HCT116 (cell line): Measurements from ENCODE around the gene ACOXL. TPM values are rescaled to one million over a fixed set of nuclear protein-coding genes. Genes with fewer than 3 reads are reported as not detected.

Experiments used
- ATAC-seq: fragments of 200-7000 bp; cut with Tn5 transposase; 2 replicates; pipeline ENCODE4 v1.9.1; 2020; ENCODE audit warnings: mild to moderate bottlenecking, moderate library complexity
- BruUV-seq: library from RNA; stranded (reverse); fragments of 400-500 nt; replicated peaks from 2 replicates; lab custom pipeline; 2021; lab: Mats Ljungman, UMichigan
- CTCF ChIA-PET: fragments of 300-600 bp; sonication (Branson Sonifier 250); formaldehyde crosslinking; loops from one replicate; lab custom pipeline; 2021; ENCODE audit warnings: antibody characterized with exemption; lab: Charles Lee
- POLR2A ChIA-PET: fragments of 300-600, 350-600 bp; sonication (Branson Sonifier 250); formaldehyde crosslinking; loops from one replicate; lab custom pipeline; 2021; ENCODE audit warnings: antibody characterized with exemption; lab: Charles Lee
- RAD21 ChIA-PET, 2 experiments: fragments of 300-600 bp; sonication (Branson Sonifier 250); formaldehyde crosslinking; loops; one replicate each; lab custom pipeline; 2023; ENCODE audit warnings: low total read pairs in 2 of 2; ENCODE audit not compliant: uncharacterized antibody in 2 of 2, unreplicated experiment in 2 of 2, low non-redundant PET in 1 of 2; lab: Charles Lee
- DNase-seq: peaks from one replicate; pipeline ENCODE4 v3.0.0-alpha.2; 2010; ENCODE audit warnings: low read depth, low spot score
- H2AFZ ChIP-seq: fragments of 200-600 bp; shearing (Covaris generic), sonication (generic); 2 replicates; pipeline ENCODE4 v1.6.1; 2017; ENCODE audit warnings: low read depth, mixed run types, mixed read lengths, antibody characterized with exemption, low read length; ENCODE audit not compliant: poor library complexity, severe bottlenecking
- H3K27ac ChIP-seq: 2 replicates; pipeline ENCODE4 v1.5.1; 2012; ENCODE audit warnings: low read depth, low read length
- H3K27me3 ChIP-seq: fragments of 200-600 bp; sonication (generic); 2 replicates; pipeline ENCODE4 v1.6.1; 2016; ENCODE audit warnings: mixed run types, low read length, mixed read lengths; ENCODE audit not compliant: insufficient read depth
- H3K36me3 ChIP-seq, 2 experiments: fragments of 200-500 bp in 1 of 2; fragments of 200-600 bp in 1 of 2; sonication (Bioruptor generic) in 1 of 2; sonication (generic) in 1 of 2; 2 replicates each; pipeline versions ENCODE4 v1.5.1 to v1.6.1; 2014 to 2016; ENCODE audit warnings: low read length in 2 of 2, inconsistent platforms in 1 of 2, mixed read lengths in 1 of 2, mixed run types in 1 of 2; ENCODE audit not compliant: insufficient read depth in 2 of 2, control insufficient read depth in 1 of 2
- H3K4me1 ChIP-seq, 2 experiments: fragments of 200-600 bp in 1 of 2; sonication (generic) in 1 of 2; 2 replicates each; pipeline versions ENCODE4 v1.5.1 to v1.6.1; 2012 to 2017; ENCODE audit warnings: low read length in 2 of 2, inconsistent platforms in 1 of 2, mild to moderate bottlenecking in 1 of 2, mixed read lengths in 1 of 2, mixed run types in 1 of 2, moderate library complexity in 1 of 2; ENCODE audit not compliant: insufficient read depth in 2 of 2, control insufficient read depth in 1 of 2
- H3K4me2 ChIP-seq: fragments of 200-600 bp; sonication (generic); 2 replicates; pipeline ENCODE4 v1.6.1; 2017; ENCODE audit warnings: mixed run types, low read length, mixed read lengths
- H3K4me3 ChIP-seq, 2 experiments: fragments of 200-600 bp in 1 of 2; sonication (generic) in 1 of 2; replicated peaks in 1 of 2; 2 replicates each; pipeline ENCODE4 v1.5.1; 2011 to 2016; ENCODE audit warnings: low read length in 2 of 2, control low read depth in 1 of 2, low read depth in 1 of 2, mild to moderate bottlenecking in 1 of 2, mixed read lengths in 1 of 2, mixed run types in 1 of 2
- H3K79me2 ChIP-seq: fragments of 200-600 bp; sonication (generic); 2 replicates; pipeline ENCODE4 v1.6.1; 2017; ENCODE audit warnings: mild to moderate bottlenecking, mixed run types, low read length, moderate library complexity, mixed read lengths; ENCODE audit not compliant: insufficient read depth
- H3K9ac ChIP-seq: fragments of 200-600 bp; sonication (generic); 2 replicates; pipeline ENCODE4 v1.6.1; 2016; ENCODE audit warnings: low read length, mixed read lengths
- H3K9me2 ChIP-seq: fragments of 200-600 bp; sonication (generic), shearing (Covaris generic); 2 replicates; pipeline ENCODE4 v1.6.1; 2017; ENCODE audit warnings: mixed run types, mild to moderate bottlenecking, moderate library complexity; ENCODE audit not compliant: insufficient read depth
- H3K9me3 ChIP-seq, 2 experiments: fragments of 200-500 bp in 1 of 2; fragments of 200-600 bp in 1 of 2; sonication (Bioruptor generic) in 1 of 2; sonication (generic) in 1 of 2; 2 replicates each; pipeline ENCODE4 v1.6.1; 2014 to 2017; ENCODE audit warnings: low read length in 2 of 2, mixed read lengths in 2 of 2, inconsistent platforms in 1 of 2, low read depth in 1 of 2, mild to moderate bottlenecking in 1 of 2, mixed run types in 1 of 2, moderate library complexity in 1 of 2; ENCODE audit not compliant: control insufficient read depth in 1 of 2, insufficient read depth in 1 of 2
- H4K20me1 ChIP-seq: fragments of 200-600 bp; sonication (generic), shearing (Covaris generic); 2 replicates; pipeline ENCODE4 v1.6.1; 2017; ENCODE audit warnings: mixed run types, mild to moderate bottlenecking, moderate library complexity; ENCODE audit not compliant: insufficient read depth
- CEBPB ChIP-seq: IDR thresholded peaks from 2 replicates; pipeline ENCODE4 v1.6.1; 2012; ENCODE audit warnings: low read depth
- CTCF ChIP-seq, 3 experiments: fragments of 200-600 bp in 1 of 3; sonication (generic) in 1 of 3; IDR thresholded peaks in 2 of 3; conservative IDR thresholded peaks in 1 of 3; 2 replicates each; pipeline ENCODE4 v1.5.1; 2012 to 2017; ENCODE audit warnings: low read depth in 2 of 3, low read length in 2 of 3, antibody characterized with exemption in 1 of 3, borderline replicate concordance in 1 of 3, control low read depth in 1 of 3, mild to moderate bottlenecking in 1 of 3, mixed read lengths in 1 of 3, mixed run types in 1 of 3, moderate library complexity in 1 of 3; ENCODE audit not compliant: insufficient read depth in 1 of 3
- EGR1 ChIP-seq: IDR thresholded peaks from 2 replicates; pipeline ENCODE4 v1.6.1; 2012; ENCODE audit warnings: low read depth
- POLR2A ChIP-seq: IDR thresholded peaks from 2 replicates; pipeline ENCODE4 v1.7.0; 2011; ENCODE audit warnings: borderline replicate concordance; ENCODE audit not compliant: insufficient read depth, insufficient read length; ENCODE audit errors: extremely low read depth
- ZBTB33 ChIP-seq: IDR thresholded peaks from 2 replicates; pipeline ENCODE4 v1.6.1; 2011; ENCODE audit warnings: mild to moderate bottlenecking, low read length, moderate library complexity; ENCODE audit not compliant: insufficient replicate concordance; ENCODE audit errors: extremely low read depth
- intact Hi-C: fragments of 100-400 bp; cut with micrococcal nuclease; formaldehyde crosslinking; loops from 2 replicates; pipeline ENCODE4 v1.10.0; 2022
- total RNA-seq: library from RNA; stranded (reverse); gene quantifications from one replicate; pipeline ENCODE4 v1.2.1, GENCODE V29; 2021; ENCODE audit not compliant: unreplicated experiment

ACOXL gene
- total RNA-seq, 1 experiment from 2014 or later, result 5.5 TPM

- BruUV-seq, result no TSS peak
- RAD21 ChIA-PET, result no interaction called here
- no peak overlapping the region for H3K9ac ChIP-seq
- H3K4me2 ChIP-seq, result no peak overlapping the region
- H3K9me3 ChIP-seq, result no peaks in the 10 kb centered on the region
- no peak overlapping the region for H3K4me3 ChIP-seq
- peaks cover 21% of the 10 kb centered on the region; the same call in 1 of the 2 replicates for H3K79me2 ChIP-seq
- H2AFZ ChIP-seq, result no peak overlapping the region
- POLR2A ChIA-PET, result interaction anchor here (1.0 kb wide), 1 partner anchor 25 kb away, joined by 4 read pairs; the partner anchor contains the start of gene BCL2L11
- H3K9me2 ChIP-seq, result no peaks in the 10 kb centered on the region
- peaks cover 0 to 6% of the 10 kb centered on the region in 2 experiments; a peak in 1 of 4 replicates for H3K36me3 ChIP-seq
- ATAC-seq, result no peak
- DNase-seq, result no peak
- H3K27ac ChIP-seq, result no peak overlapping the region
- H3K27me3 ChIP-seq, result no peaks in the 10 kb centered on the region
- no peaks in the 10 kb centered on the region for H4K20me1 ChIP-seq
- CTCF ChIA-PET, result no interaction called here
- TF ChIP-seq CTCF (IDR thresholded peaks at IDR 0.05 in 2 of 3, conservative IDR thresholded peaks at IDR 0.05 in 1 of 3; ENCODE audit: borderline replicate concordance in 1 of 3, insufficient read depth in 1 of 3, low read depth in 2 of 3, low read length in 2 of 3) (no peak), EGR1 (no peak), CEBPB (no peak), ZBTB33 (no peak), POLR2A (no peak)
- intact Hi-C loops, result no loop called here
- H3K4me1 ChIP-seq, result no peaks in the 10 kb centered on the region
Observed at GRCh38 chr2:111145103-111145760, 412.9 kb downstream of the ACOXL start.
